Right lobe of liver (tissue), 6 donors: ENCODE results near the gene RPL39. TPM values are rescaled to one million over a fixed set of nuclear protein-coding genes. Genes with fewer than 3 reads are reported as not detected.
"Not testable (repeated sequence)": the region's sequence is repeated elsewhere in the genome, so short reads cannot be mapped to it uniquely, and the experiment has no call there.

Experiments
- ATAC-seq, 4 donors: fragments of 200-7000 bp; cut with Tn5 transposase; one replicate each; pipeline ENCODE4 v1.9.1; 2020; ENCODE audit warnings: mild to moderate bottlenecking in 4 of 4, moderate library complexity in 4 of 4
- DNase-seq, 3 donors: peaks; one replicate each; pipeline ENCODE4 v3.0.0-alpha.2; 2020
- H3K27ac ChIP-seq, 3 donors: fragments of 200-600 bp; one replicate each; pipeline ENCODE4 v1.8.0; 2022
- H3K27me3 ChIP-seq, 2 donors: fragments of 200-600 bp; one replicate each; pipeline ENCODE4 v1.8.0; 2022
- H3K36me3 ChIP-seq, 4 donors: fragments of 200-600 bp; sonication (generic) in 1 of 4; one replicate each; pipeline versions ENCODE4 v1.5.1 to v1.8.0; 2017 to 2022; ENCODE audit warnings: control low read depth in 1 of 4
- H3K4me1 ChIP-seq, 4 donors: fragments of 200-600 bp; sonication (generic) in 1 of 4; one replicate each; pipeline versions ENCODE4 v1.5.1 to v1.8.0; 2017 to 2022; ENCODE audit warnings: control low read depth in 1 of 4
- H3K4me3 ChIP-seq, 3 donors: fragments of 200-600 bp; one replicate each; pipeline ENCODE4 v1.8.0; 2022
- H3K9me3 ChIP-seq, 4 donors: fragments of 200-600 bp; sonication (generic) in 1 of 4; one replicate each; pipeline versions ENCODE4 v1.5.1 to v1.8.0; 2017 to 2022; ENCODE audit warnings: control low read depth in 1 of 4
- POLR2A ChIP-seq: fragments of 450-650 bp; IDR thresholded peaks from one replicate; pipeline ENCODE4 v1.6.1; 2017; ENCODE audit warnings: antibody characterized with exemption, mild to moderate bottlenecking
- WGBS: methylation state at CpG from one replicate; pipeline ENCODE4 v1.1.6; 2018; ENCODE audit warnings: low coverage, low lambda C conversion rate; ENCODE audit not compliant: insufficient coverage; ENCODE audit errors: missing lambda C conversion rate; 5-methylcytosine and 5-hydroxymethylcytosine counted together
- intact Hi-C, 2 donors: fragments of 100-400 bp; cut with DNase I; formaldehyde crosslinking; loops; one replicate each; pipeline versions ENCODE4 v1.11.2 to v1.14.1; 2022
- total RNA-seq, 6 experiments: library from RNA; depleted of rRNA in 2 of 6; stranded (reverse); fragments of >200 nt in 2 of 6; fragmentation: NEBNext Ultra II Directional in 3 of 6; extraction: Animal tissue kit (Norgen Biotek cat#: 25700) in 3 of 6; gene quantifications; one replicate each; pipeline versions ENCODE4 v1.1.0 to v1.2.4, GENCODE V29; 2016 to 2023
- TF ChIP-seq, protein P1 (sequence below), 4 donors: fragments of 200-600 bp in 3 of 4; fragments of 450-650 bp in 1 of 4; IDR thresholded peaks; one replicate each; pipeline versions ENCODE4 v1.5.1 to v1.8.0; 2016 to 2022; ENCODE audit warnings: antibody characterized with exemption in 4 of 4, mild to moderate bottlenecking in 2 of 4
- donor health status: DM: no; HTN: yes; CAD: no.
- donor health status: DM: no; HTN: no; CAD: no.
- donor health status: DM: no; HTN: no; CAD: no.
- donor health status: DM: no; HTN: yes; CAD: no.
- donor health status: DM: no; HTN: yes; CAD: no.

Gene RPL39
- total RNA-seq, 6 experiments from 2014 or later: 587 to 2,308 (median 667) TPM

GRCh38 chrX:119817130-119817690, 25.8 kb upstream of the RPL39 start:
- H3K4me1 ChIP-seq: peaks cover 0 to 10% (median 0%) of the 10 kb centered on the region in 4 donors
- ATAC-seq (no peak), DNase-seq (no peak)
- no peak for TF ChIP-seq POLR2A
- TF ChIP-seq, protein P1, sequence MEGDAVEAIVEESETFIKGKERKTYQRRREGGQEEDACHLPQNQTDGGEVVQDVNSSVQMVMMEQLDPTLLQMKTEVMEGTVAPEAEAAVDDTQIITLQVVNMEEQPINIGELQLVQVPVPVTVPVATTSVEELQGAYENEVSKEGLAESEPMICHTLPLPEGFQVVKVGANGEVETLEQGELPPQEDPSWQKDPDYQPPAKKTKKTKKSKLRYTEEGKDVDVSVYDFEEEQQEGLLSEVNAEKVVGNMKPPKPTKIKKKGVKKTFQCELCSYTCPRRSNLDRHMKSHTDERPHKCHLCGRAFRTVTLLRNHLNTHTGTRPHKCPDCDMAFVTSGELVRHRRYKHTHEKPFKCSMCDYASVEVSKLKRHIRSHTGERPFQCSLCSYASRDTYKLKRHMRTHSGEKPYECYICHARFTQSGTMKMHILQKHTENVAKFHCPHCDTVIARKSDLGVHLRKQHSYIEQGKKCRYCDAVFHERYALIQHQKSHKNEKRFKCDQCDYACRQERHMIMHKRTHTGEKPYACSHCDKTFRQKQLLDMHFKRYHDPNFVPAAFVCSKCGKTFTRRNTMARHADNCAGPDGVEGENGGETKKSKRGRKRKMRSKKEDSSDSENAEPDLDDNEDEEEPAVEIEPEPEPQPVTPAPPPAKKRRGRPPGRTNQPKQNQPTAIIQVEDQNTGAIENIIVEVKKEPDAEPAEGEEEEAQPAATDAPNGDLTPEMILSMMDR (IDR thresholded peaks at IDR 0.05): no peak
- 67% methylated on average over 5 of the region's 6 CpGs for WGBS
- no peaks in the 10 kb centered on the region for H3K36me3 ChIP-seq
- H3K4me3 ChIP-seq: no peak overlapping the region
- peak overlapping the region in 1 of 3 donors; percentile 88 for H3K27ac ChIP-seq
- no peaks in the 10 kb centered on the region for H3K9me3 ChIP-seq
- intact Hi-C loops: no loop called here
- no peaks in the 10 kb centered on the region for H3K27me3 ChIP-seq

DNA sequence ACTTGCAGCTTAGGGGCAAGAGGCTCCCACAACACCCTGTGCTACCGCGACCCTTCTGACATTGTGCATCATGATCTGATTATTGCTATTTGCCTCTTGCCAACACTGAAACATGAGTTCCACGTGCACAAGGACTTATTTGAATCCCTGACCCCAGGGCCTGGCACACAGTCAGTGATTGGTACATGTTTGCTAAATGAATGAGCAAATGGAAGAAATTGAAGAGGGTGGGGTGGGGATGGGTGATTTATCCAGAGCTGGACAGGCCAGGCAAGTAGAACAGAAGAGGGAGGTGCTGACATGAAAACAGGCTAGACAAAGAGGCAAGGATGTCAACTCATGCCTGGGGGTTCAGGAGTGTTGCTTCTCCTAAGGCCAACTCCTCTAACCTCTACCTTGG, 24.9 kb upstream of the RPL39 start:
- DNase-seq: peak; percentile 50 to 78 (median 64)
- Histone ChIP-seq H3K27me3 (no peaks in the 10 kb centered on the region), H3K36me3 (no peaks in the 10 kb centered on the region), H3K4me3 (no peak overlapping the region), H3K9me3 (no peaks in the 10 kb centered on the region), H3K27ac (peak overlapping the region in 1 of 3 donors; percentile 88), H3K4me1 (peaks cover 0 to 10% (median 0%) of the 10 kb centered on the region in 4 donors)
- 51% methylated on average over 3 of the region's 3 CpGs for WGBS
- intact Hi-C loops: no loop called here
- TF ChIP-seq, protein P1 (IDR thresholded peaks at IDR 0.05): no peak
- peak; percentile 43 for TF ChIP-seq POLR2A
- ATAC-seq: peak; percentile 75 to 77 (median 76)

GRCh38 chrX:119809185-119809666, 17.8 kb upstream of the RPL39 start:
- no peaks in the 10 kb centered on the region for H3K9me3 ChIP-seq
- ATAC-seq: no peak
- DNase-seq: no peak

DNA sequence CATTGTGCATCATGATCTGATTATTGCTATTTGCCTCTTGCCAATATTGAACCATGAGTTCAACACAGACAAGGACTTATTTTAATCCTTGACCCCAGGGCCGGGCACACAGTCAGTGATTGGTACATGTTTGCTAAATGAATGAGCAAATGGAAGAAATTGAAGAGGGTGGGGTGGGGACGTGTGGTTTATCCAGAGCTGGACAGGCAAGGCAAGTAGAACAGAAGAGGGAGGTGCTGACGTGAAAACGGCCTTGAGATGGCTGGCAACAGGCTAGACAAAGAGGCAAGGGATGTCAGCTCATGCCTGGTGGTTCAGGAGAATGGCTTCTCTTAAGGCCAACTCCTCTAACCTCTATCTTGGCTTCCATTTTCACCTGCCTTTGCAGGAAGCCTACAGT, 17.0 kb upstream of the RPL39 start:
- intact Hi-C loops, H3K36me3 ChIP-seq, H3K4me3 ChIP-seq, H3K27me3 ChIP-seq, H3K4me1 ChIP-seq, H3K9me3 ChIP-seq, H3K27ac ChIP-seq, DNase-seq: not testable (repeated sequence)
- peak; percentile 53 to 85 (median 76) for ATAC-seq
- no CpG with 5 or more reads among the region's 4 CpGs for WGBS

More at GRCh38 chrX:119809185-119809666, 17.8 kb upstream of the RPL39 start:
- Histone ChIP-seq H3K27ac (no peak overlapping the region), H3K27me3 (no peaks in the 10 kb centered on the region), H3K4me3 (no peak overlapping the region), H3K4me1 (no peaks in the 10 kb centered on the region), H3K36me3 (no peaks in the 10 kb centered on the region)
- intact Hi-C loops: no loop called here
- TF ChIP-seq POLR2A: no peak
- WGBS: 50% methylated on average over 1 of the region's 1 CpG

DNA sequence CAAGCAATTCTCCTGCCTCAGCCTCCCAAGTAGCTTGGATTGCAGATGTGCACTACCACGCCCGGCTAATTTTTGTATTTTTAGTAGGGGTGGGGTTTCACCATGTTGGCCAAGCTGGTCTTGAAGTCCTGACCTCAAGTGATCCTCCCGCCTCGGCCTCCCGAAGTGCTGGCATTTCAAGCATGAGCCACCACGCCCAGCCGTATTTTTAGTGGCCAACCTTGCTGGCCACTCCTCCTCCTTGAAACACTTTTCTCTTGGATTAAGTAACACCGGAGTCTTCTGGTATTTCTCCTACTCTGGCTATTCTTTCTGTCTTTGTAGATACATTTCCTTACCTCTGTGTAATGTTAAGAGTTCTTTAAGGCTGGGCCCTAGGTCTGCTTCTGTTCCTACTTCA, 11.1 kb upstream of the RPL39 start:
- WGBS: 87% methylated on average over 3 of the region's 8 CpGs
- Histone ChIP-seq H3K4me3 (no peak overlapping the region), H3K27me3 (no peaks in the 10 kb centered on the region), H3K27ac (no peak overlapping the region), H3K4me1 (no peaks in the 10 kb centered on the region), H3K9me3 (no peaks in the 10 kb centered on the region), H3K36me3 (no peaks in the 10 kb centered on the region)
- TF ChIP-seq, protein P1 (IDR thresholded peaks at IDR 0.05): no peak
- TF ChIP-seq POLR2A: no peak
- ATAC-seq (no peak), DNase-seq (no peak)
- intact Hi-C loops: no loop called here
